H1 (cell line): ENCODE results near the gene PALD1. TPM values are rescaled to one million over a fixed set of nuclear protein-coding genes. Genes with fewer than 3 reads are reported as not detected.

Experiments
- CTCF ChIA-PET: fragments of 300-600 bp; sonication (Branson Sonifier 250); formaldehyde crosslinking; loops from one replicate; lab custom pipeline; 2021; ENCODE audit not compliant: partially characterized antibody; lab: Charles Lee
- POLR2A ChIA-PET: fragments of 300-600 bp; sonication (Branson Sonifier 250); formaldehyde crosslinking; loops from one replicate; lab custom pipeline; 2021; ENCODE audit warnings: inconsistent platforms; ENCODE audit not compliant: partially characterized antibody; lab: Charles Lee
- DNase-seq, 2 experiments: peaks; one replicate each; pipeline versions ENCODE4 v3.0.0 to v3.0.0-alpha.2; 2010 to 2022; ENCODE audit warnings: low spot score in 2 of 2, low read depth in 1 of 2, mixed read lengths in 1 of 2
- FAIRE-seq: peaks from 2 replicates; lab custom pipeline; 2011; peaks lifted over from hg19 to GRCh38; lab: Jason Lieb, UNC
- H2AFZ ChIP-seq: 2 replicates; pipeline ENCODE4 v1.8.1; 2012; ENCODE audit warnings: low read length, inconsistent platforms
- H2AK5ac ChIP-seq: 2 replicates; pipeline ENCODE4 v1.6.1; 2013; ENCODE audit warnings: low read depth, low read length
- H2BK120ac ChIP-seq: replicated peaks from 2 replicates; pipeline ENCODE3; 2013; ENCODE audit warnings: low read depth, low read length, inconsistent platforms
- H2BK12ac ChIP-seq: 2 replicates; pipeline ENCODE4 v1.6.1; 2013; ENCODE audit warnings: low read depth, low read length
- H2BK15ac ChIP-seq: 2 replicates; pipeline ENCODE4 v1.6.1; 2013; ENCODE audit warnings: low read length
- H2BK20ac ChIP-seq: 2 replicates; pipeline ENCODE4 v1.6.1; 2013; ENCODE audit warnings: low read length
- H2BK5ac ChIP-seq: 2 replicates; pipeline ENCODE4 v1.6.1; 2013; ENCODE audit warnings: low read depth, low read length
- H3K14ac ChIP-seq: 2 replicates; pipeline ENCODE4 v1.6.1; 2013; ENCODE audit warnings: inconsistent platforms; ENCODE audit not compliant: insufficient read length
- H3K18ac ChIP-seq: 2 replicates; pipeline ENCODE4 v1.6.1; 2013; ENCODE audit warnings: low read length; ENCODE audit errors: extremely low read depth
- H3K23ac ChIP-seq: 2 replicates; pipeline ENCODE4 v1.6.1; 2013; ENCODE audit warnings: inconsistent platforms; ENCODE audit not compliant: insufficient read length
- H3K23me2 ChIP-seq: 2 replicates; pipeline ENCODE4 v1.6.1; 2013; ENCODE audit warnings: low read depth, low read length
- H3K27ac ChIP-seq: 2 replicates; pipeline ENCODE4 v1.6.1; 2011; ENCODE audit warnings: low read depth, low read length, inconsistent platforms
- H3K27me3 ChIP-seq, 4 experiments: replicated peaks in 1 of 4; 1 replicate in 1 of 4; 2 replicates in 3 of 4; pipeline versions ENCODE4 v1.6.1 to v1.8.1; 2011 to 2013; ENCODE audit warnings: low read length in 3 of 4, mild to moderate bottlenecking in 3 of 4, inconsistent platforms in 2 of 4, mixed read lengths in 2 of 4, moderate library complexity in 1 of 4; ENCODE audit not compliant: control insufficient read depth in 3 of 4, insufficient read depth in 3 of 4; ENCODE audit errors: extremely low read depth in 1 of 4
- H3K36me3 ChIP-seq, 4 experiments: 2 replicates each; pipeline versions ENCODE4 v1.6.1 to v1.8.1; 2011 to 2013; ENCODE audit warnings: mild to moderate bottlenecking in 4 of 4, low read length in 3 of 4, moderate library complexity in 2 of 4, control low read depth in 1 of 4, inconsistent platforms in 1 of 4; ENCODE audit not compliant: insufficient read depth in 4 of 4, control insufficient read depth in 2 of 4
- H3K4ac ChIP-seq: replicated peaks from 2 replicates; pipeline ENCODE3; 2013; ENCODE audit warnings: low read length, low read depth, mixed read lengths, inconsistent platforms; ENCODE audit not compliant: insufficient read length
- H3K4me1 ChIP-seq, 4 experiments: replicated peaks in 1 of 4; 1 replicate in 1 of 4; 2 replicates in 3 of 4; pipeline versions ENCODE4 v1.6.1 to v1.8.1; 2011 to 2013; ENCODE audit warnings: low read length in 3 of 4, inconsistent platforms in 2 of 4, mixed read lengths in 1 of 4; ENCODE audit not compliant: insufficient read depth in 4 of 4, control insufficient read depth in 3 of 4
- H3K4me2 ChIP-seq, 2 experiments: 2 replicates each; pipeline versions ENCODE4 v1.6.1 to v1.8.1; 2011 to 2013; ENCODE audit warnings: low read depth in 2 of 2, low read length in 2 of 2, control low read depth in 1 of 2, inconsistent platforms in 1 of 2, mild to moderate bottlenecking in 1 of 2; ENCODE audit not compliant: insufficient read depth in 1 of 2
- H3K4me3 ChIP-seq, 4 experiments: fragments of 200-600, 300-600 bp in 1 of 4; sonication (generic), shearing (Covaris generic), sonication (Bioruptor Twin) in 1 of 4; 2 replicates each; pipeline versions ENCODE4 v1.5.1 to v1.8.1; 2011 to 2016; ENCODE audit warnings: low read length in 4 of 4, low read depth in 3 of 4, control low read depth in 2 of 4, inconsistent platforms in 2 of 4, mild to moderate bottlenecking in 2 of 4, mixed read lengths in 1 of 4, moderate library complexity in 1 of 4; ENCODE audit not compliant: insufficient read depth in 2 of 4; ENCODE audit errors: extremely low read depth in 1 of 4
- H3K56ac ChIP-seq: replicated peaks from 2 replicates; pipeline ENCODE3; 2013; ENCODE audit warnings: low read depth, mild to moderate bottlenecking, mixed read lengths, low read length, inconsistent platforms; ENCODE audit not compliant: insufficient read length
- H3K79me1 ChIP-seq: 2 replicates; pipeline ENCODE4 v1.6.1; 2013; ENCODE audit warnings: low read depth, low read length, control low read depth
- H3K79me2 ChIP-seq, 2 experiments: 2 replicates each; pipeline versions ENCODE4 v1.6.1 to v1.8.1; 2012 to 2013; ENCODE audit warnings: low read length in 2 of 2, mild to moderate bottlenecking in 2 of 2, inconsistent platforms in 1 of 2; ENCODE audit not compliant: insufficient read depth in 2 of 2, control insufficient read depth in 1 of 2
- H3K9ac ChIP-seq, 4 experiments: replicated peaks in 1 of 4; 1 replicate in 1 of 4; 2 replicates in 3 of 4; pipeline versions ENCODE4 v1.6.1 to v1.8.1; 2011 to 2013; ENCODE audit warnings: low read depth in 3 of 4, low read length in 3 of 4, control low read depth in 2 of 4, mild to moderate bottlenecking in 2 of 4, moderate library complexity in 2 of 4, inconsistent platforms in 1 of 4; ENCODE audit errors: extremely low read depth in 1 of 4
- H3K9me3 ChIP-seq, 2 experiments: 2 replicates each; pipeline versions ENCODE4 v1.6.1 to v1.8.1; 2012 to 2013; ENCODE audit warnings: mild to moderate bottlenecking in 2 of 2, moderate library complexity in 2 of 2, control low read depth in 1 of 2, inconsistent platforms in 1 of 2, low read depth in 1 of 2, low read length in 1 of 2, mixed read lengths in 1 of 2; ENCODE audit not compliant: insufficient read depth in 2 of 2
- H4K20me1 ChIP-seq, 2 experiments: replicated peaks in 1 of 2; 2 replicates each; pipeline versions ENCODE3 to v1.8.1; 2011 to 2013; ENCODE audit warnings: inconsistent platforms in 2 of 2, low read length in 2 of 2, mild to moderate bottlenecking in 1 of 2; ENCODE audit not compliant: insufficient read depth in 2 of 2, control insufficient read depth in 1 of 2
- H4K5ac ChIP-seq: 2 replicates; pipeline ENCODE4 v1.6.1; 2013; ENCODE audit warnings: low read length, low read depth, mixed read lengths, inconsistent platforms; ENCODE audit not compliant: insufficient read length
- H4K8ac ChIP-seq: 2 replicates; pipeline ENCODE4 v1.8.0; 2013; ENCODE audit warnings: mild to moderate bottlenecking, moderate library complexity, low read length, inconsistent platforms; ENCODE audit not compliant: insufficient read depth; ENCODE audit errors: extremely low read depth
- H4K91ac ChIP-seq: replicated peaks from 2 replicates; pipeline ENCODE3; 2013; ENCODE audit warnings: low read length, mixed read lengths, inconsistent platforms; ENCODE audit not compliant: insufficient read length
- CTCF ChIP-seq, 3 experiments: IDR thresholded peaks; 1 replicate in 2 of 3; 2 replicates in 1 of 3; pipeline versions ENCODE4 v1.5.1 to v1.6.1; 2011; ENCODE audit warnings: low read length in 3 of 3, mild to moderate bottlenecking in 3 of 3, inconsistent platforms in 2 of 3, low read depth in 1 of 3, moderate library complexity in 1 of 3; ENCODE audit not compliant: insufficient read depth in 1 of 3; ENCODE audit errors: control extremely low read depth in 1 of 3
- GABPA ChIP-seq: IDR thresholded peaks from 2 replicates; pipeline ENCODE4 v1.6.1; 2011; ENCODE audit warnings: mild to moderate bottlenecking, low read length, moderate library complexity, borderline replicate concordance; ENCODE audit not compliant: insufficient read depth
- WGBS, 2 experiments: shearing (Covaris generic) in 1 of 2; methylation state at CpG; one replicate each; pipeline versions ENCODE4 v1.1.6 to v1.1.7; 2013 to 2015; ENCODE audit warnings: low lambda C conversion rate in 2 of 2, mixed read lengths in 2 of 2, inconsistent platforms in 1 of 2, low coverage in 1 of 2, missing lambda C conversion rate in 1 of 2; ENCODE audit not compliant: insufficient replicate concordance in 2 of 2, insufficient coverage in 1 of 2, insufficient read length in 1 of 2; ENCODE audit errors: extremely low coverage in 1 of 2, missing lambda C conversion rate in 1 of 2; 5-methylcytosine and 5-hydroxymethylcytosine counted together
- polyA plus RNA-seq, 7 experiments: library from polyadenylated mRNA; depleted of rRNA in 3 of 7; stranded (reverse) in 5 of 7; unstranded in 2 of 7; fragments of >200 nt in 5 of 7; fragments of 200-250 nt in 2 of 7; gene quantifications; 1 replicate in 5 of 7; 2 replicates in 1 of 7; 4 replicates in 1 of 7; pipeline versions ENCODE4 v1.2.1 to v1.2.3, GENCODE V29; 2011 to 2013; ENCODE audit warnings: missing spikeins in 2 of 7, mixed read lengths in 2 of 7
- total RNA-seq: library from RNA; stranded (reverse); fragmentation: NEBNext Ultra II Directional; extraction: Animal tissue kit (Norgen Biotek cat#: 25700); gene quantifications from 2 replicates; pipeline ENCODE4 v1.2.1, GENCODE V29; 2021

The PALD1 gene
- total and polyA plus RNA-seq, 2 of the 8 experiments (the other 6 are each of a cell fraction or from before 2014, with no cell fraction given): 13.3 to 32.8 TPM

GRCh38 chr10:70597856-70598815 lies 119.6 kb downstream of the PALD1 start:
- H2BK20ac ChIP-seq: no peak overlapping the region

More at GRCh38 chr10:70597856-70598815, 119.6 kb downstream of the PALD1 start:
- Histone ChIP-seq H4K8ac (no peak overlapping the region), H3K27me3 (no peaks in the 10 kb centered on the region), H3K4me3 (no peak overlapping the region), H2BK5ac (no peak overlapping the region), H3K9me3 (no peaks in the 10 kb centered on the region), H4K91ac (no peak overlapping the region), H3K79me1 (no peaks in the 10 kb centered on the region), H3K14ac (no peak overlapping the region), H4K5ac (no peak overlapping the region), H3K56ac (no peak overlapping the region), H3K4ac (no peak overlapping the region), H3K4me2 (no peak overlapping the region), H3K18ac (no peak overlapping the region), H3K23me2 (no peaks in the 10 kb centered on the region), H3K79me2 (no peaks in the 10 kb centered on the region), H3K9ac (no peak overlapping the region), H3K23ac (no peak overlapping the region), H3K4me1 (peaks cover 0 to 4% (median 0%) of the 10 kb centered on the region in 4 experiments; a peak in 4 of 7 replicates), H2AK5ac (no peak overlapping the region), H2BK120ac (no peak overlapping the region), H4K20me1 (no peaks in the 10 kb centered on the region), H3K27ac (no peak overlapping the region), H2BK15ac (no peak overlapping the region), H2BK12ac (no peak overlapping the region), H2AFZ (no peak overlapping the region), H3K36me3 (no peaks in the 10 kb centered on the region)
- FAIRE-seq (no peak), DNase-seq (peak in 1 of 2 experiments; percentile 42)
- TF ChIP-seq CTCF (IDR thresholded peaks at IDR 0.05; ENCODE audit: control extremely low read depth in 1 of 3, insufficient read depth in 1 of 3, low read depth in 1 of 3, low read length in 3 of 3) (no peak), GABPA (no peak)
- CTCF ChIA-PET: interaction anchor here (0.6 to 5.3 kb wide), 7 partner anchors 13 to 250 kb away, joined by 3 to 26 read pairs (median 3); no protein-coding TSS in a partner anchor
- 94% methylated on average over 31 of the region's 34 CpGs; no CpG with 5 or more reads in 1 of the 2 experiments for WGBS, 2 experiments
- POLR2A ChIA-PET: no interaction called here
